SU-DHL-6 (cell line): ENCODE results near the gene HAVCR2.

Experiments
- H2AFZ ChIP-seq: fragments of 200-600 bp; sonication (generic); 2 replicates; pipeline ENCODE4 v1.6.1; 2014; ENCODE audit warnings: low read depth, mild to moderate bottlenecking, moderate library complexity, mixed read lengths, antibody characterized with exemption, low read length; ENCODE audit not compliant: severe bottlenecking
- H3F3A ChIP-seq: fragments of 200-600 bp; shearing (Covaris generic); 2 replicates; pipeline ENCODE4 v1.6.0; 2016; ENCODE audit warnings: antibody characterized with exemption, mild to moderate bottlenecking; ENCODE audit not compliant: insufficient read depth
- H3K27ac ChIP-seq: fragments of 200-600 bp; sonication (generic); 2 replicates; pipeline ENCODE4 v1.5.1; 2016; ENCODE audit warnings: low read depth, mild to moderate bottlenecking, low read length, moderate library complexity, mixed read lengths
- H3K27me3 ChIP-seq: fragments of 200-600 bp; sonication (generic), shearing (Covaris generic); 2 replicates; pipeline ENCODE4 v1.6.0; 2014; ENCODE audit warnings: mild to moderate bottlenecking, low read length
- H3K36me3 ChIP-seq: fragments of 200-600 bp; sonication (generic); 2 replicates; pipeline ENCODE4 v1.6.1; 2014; ENCODE audit warnings: mild to moderate bottlenecking, low read length, mixed read lengths
- H3K4me2 ChIP-seq: fragments of 300-600, 200-600 bp; shearing (Covaris generic), sonication (generic); 2 replicates; pipeline ENCODE4 v1.6.0; 2014; ENCODE audit warnings: low read length, low read depth, mild to moderate bottlenecking; ENCODE audit not compliant: poor library complexity, severe bottlenecking
- H3K4me3 ChIP-seq: fragments of 200-600 bp; sonication (generic); 2 replicates; pipeline ENCODE4 v1.5.1; 2014; ENCODE audit warnings: antibody characterized with exemption, low read length, mild to moderate bottlenecking, mixed read lengths; ENCODE audit not compliant: insufficient read depth, poor library complexity, severe bottlenecking
- H3K79me2 ChIP-seq: fragments of 200-600 bp; sonication (generic); 2 replicates; pipeline ENCODE4 v1.6.1; 2014; ENCODE audit warnings: mild to moderate bottlenecking, low read length, moderate library complexity; ENCODE audit not compliant: insufficient read depth
- H3K9ac ChIP-seq: fragments of 200-600 bp; sonication (generic); 2 replicates; pipeline ENCODE4 v1.7.0; 2014; ENCODE audit warnings: mild to moderate bottlenecking, low read length
- H3K9me2 ChIP-seq: fragments of 200-600 bp; sonication (generic); replicated peaks from 2 replicates; pipeline ENCODE4 v1.6.1; 2014; ENCODE audit warnings: low read length; ENCODE audit not compliant: insufficient read depth
- H3K9me3 ChIP-seq: fragments of 200-600 bp; sonication (generic); 2 replicates; pipeline ENCODE4 v1.6.1; 2014; ENCODE audit warnings: low read length, mixed read lengths; ENCODE audit not compliant: insufficient read depth
- H4K20me1 ChIP-seq: fragments of 200-600 bp; sonication (generic); 2 replicates; pipeline ENCODE4 v1.6.1; 2014; ENCODE audit warnings: low read depth, mild to moderate bottlenecking, antibody characterized with exemption, low read length, moderate library complexity, mixed read lengths
- CTCF ChIP-seq: fragments of 200-600 bp; sonication (generic); IDR thresholded peaks from one replicate; pipeline ENCODE4 v1.5.1; 2017; ENCODE audit warnings: antibody characterized with exemption, mild to moderate bottlenecking, low read length, moderate library complexity; ENCODE audit not compliant: insufficient read depth, poor library complexity, severe bottlenecking
- EZH2phosphoT487 ChIP-seq: fragments of 200-600 bp; sonication (generic), shearing (Covaris generic); conservative IDR thresholded peaks from 2 replicates; pipeline ENCODE4 v1.6.1; 2018; ENCODE audit warnings: mild to moderate bottlenecking, antibody characterized with exemption, low read length, moderate library complexity, mixed read lengths

Gene HAVCR2

GRCh38 chr5:157137691-157138090 lies 28.8 kb upstream of the HAVCR2 start:
- Histone ChIP-seq H3K36me3 (peaks cover 11% of the 10 kb centered on the region), H3K4me3 (no peak overlapping the region), H3K27me3 (no peaks in the 10 kb centered on the region), H4K20me1 (no peaks in the 10 kb centered on the region), H2AFZ (no peak overlapping the region), H3K9me3 (no peaks in the 10 kb centered on the region), H3K9ac (no peak overlapping the region), H3K9me2 (no peaks in the 10 kb centered on the region), H3K4me2 (no peak overlapping the region), H3F3A (peaks cover 8% of the 10 kb centered on the region; the same call in 1 of the 2 replicates), H3K27ac (no peak overlapping the region), H3K79me2 (peaks cover 35% of the 10 kb centered on the region)
- TF ChIP-seq EZH2phosphoT487, result no peak
- TF ChIP-seq CTCF, result no peak

GRCh38 chr5:157132281-157132612 lies 23.4 kb upstream of the HAVCR2 start:
- H3K4me3 ChIP-seq, result no peak overlapping the region
- H3K36me3 ChIP-seq, result no peaks in the 10 kb centered on the region
- H3K4me2 ChIP-seq, result peak overlapping the region; percentile 11
- no peak overlapping the region for H3K9ac ChIP-seq
- H4K20me1 ChIP-seq, result no peaks in the 10 kb centered on the region
- no peaks in the 10 kb centered on the region for H3K79me2 ChIP-seq
- H3K27ac ChIP-seq, result no peak overlapping the region
- no peaks in the 10 kb centered on the region for H3K9me3 ChIP-seq
- H3F3A ChIP-seq, result peaks cover 27% of the 10 kb centered on the region; the same call in 1 of the 2 replicates
- H2AFZ ChIP-seq, result no peak overlapping the region
- no peaks in the 10 kb centered on the region for H3K27me3 ChIP-seq
- H3K9me2 ChIP-seq, result no peaks in the 10 kb centered on the region
- no peak for TF ChIP-seq CTCF
- TF ChIP-seq EZH2phosphoT487, result no peak

- Histone ChIP-seq H3F3A (peaks cover 27% of the 10 kb centered on the region; the same call in 1 of the 2 replicates), H3K9me2 (no peaks in the 10 kb centered on the region), H3K9me3 (no peaks in the 10 kb centered on the region), H3K9ac (no peak overlapping the region), H2AFZ (peak overlapping the region; percentile 38), H4K20me1 (no peaks in the 10 kb centered on the region), H3K27ac (peak overlapping the region; percentile 89), H3K79me2 (no peaks in the 10 kb centered on the region), H3K36me3 (no peaks in the 10 kb centered on the region), H3K4me2 (peak overlapping the region; percentile 61), H3K27me3 (no peaks in the 10 kb centered on the region), H3K4me3 (peak overlapping the region; percentile 21)
- TF ChIP-seq CTCF (no peak), EZH2phosphoT487 (no peak)
Measured at GRCh38 chr5:157130925-157131324, 22.1 kb upstream of the HAVCR2 start.
